HepG2 (cell line): ENCODE results near the gene POC1A. TPM values are rescaled to one million over a fixed set of nuclear protein-coding genes. Genes with fewer than 3 reads are reported as not detected.

Experiments used
- ATAC-seq: fragments of 200-7000 bp; cut with Tn5 transposase; 3 replicates; pipeline ENCODE4 v1.9.1; 2020; ENCODE audit warnings: mild to moderate bottlenecking, moderate library complexity
- BruUV-seq: library from RNA; stranded (reverse); fragments of 400-500 nt; replicated peaks from 2 replicates; lab custom pipeline; 2021; lab: Mats Ljungman, UMichigan
- CTCF ChIA-PET: fragments of 300-600 bp; formaldehyde crosslinking; extraction: SDS; loops from one replicate; lab custom pipeline; 2021; ENCODE audit warnings: low total read pairs, inconsistent platforms, low intra/inter-chr PET ratio; lab: Yijun Ruan, JAX
- POLR2A ChIA-PET: fragments of 350-600 bp; sonication (Branson Sonifier 250); formaldehyde crosslinking; loops from one replicate; lab custom pipeline; 2020; ENCODE audit warnings: antibody characterized with exemption, inconsistent platforms; lab: Yijun Ruan, JAX
- DNase-seq: peaks from one replicate; pipeline ENCODE4 v3.0.0-alpha.2; 2015; ENCODE audit warnings: low spot score
- FAIRE-seq: peaks from 3 replicates; lab custom pipeline; 2011; peaks lifted over from hg19 to GRCh38; lab: Jason Lieb, UNC
- H2AFZ ChIP-seq: one replicate; pipeline ENCODE4 v1.6.1; 2011; ENCODE audit warnings: low read length, inconsistent platforms
- H3K27ac ChIP-seq: fragments of 300-600 bp; 3 replicates; pipeline ENCODE4 v1.8.0; 2011; ENCODE audit warnings: mixed run types, mild to moderate bottlenecking, mixed read lengths, low read length, inconsistent platforms; ENCODE audit not compliant: insufficient read depth; ENCODE audit errors: extremely low read length
- H3K27me3 ChIP-seq, 2 experiments: fragments of 200-600 bp in 1 of 2; 2 replicates in 1 of 2; 3 replicates in 1 of 2; pipeline versions ENCODE4 v1.6.0 to v1.8.0; 2011; ENCODE audit warnings: low read length in 2 of 2, mild to moderate bottlenecking in 2 of 2, moderate library complexity in 2 of 2, inconsistent platforms in 1 of 2; ENCODE audit not compliant: insufficient read depth in 2 of 2, control insufficient read depth in 1 of 2
- H3K36me3 ChIP-seq, 2 experiments: fragments of 200-600 bp in 1 of 2; replicated peaks in 1 of 2; 2 replicates in 1 of 2; 3 replicates in 1 of 2; pipeline versions ENCODE4 v1.5.1 to v1.8.0; 2011; ENCODE audit warnings: low read length in 2 of 2, inconsistent platforms in 1 of 2; ENCODE audit not compliant: insufficient read depth in 2 of 2, control insufficient read depth in 1 of 2
- H3K4me1 ChIP-seq: 2 replicates; pipeline ENCODE4 v1.5.1; 2012; ENCODE audit warnings: low read length, inconsistent platforms; ENCODE audit not compliant: insufficient read depth
- H3K4me2 ChIP-seq: 2 replicates; pipeline ENCODE4 v1.6.0; 2011; ENCODE audit warnings: low read depth, low read length, inconsistent platforms
- H3K4me3 ChIP-seq, 3 experiments: fragments of 200-600 bp in 1 of 3; sonication (generic), shearing (Covaris generic) in 1 of 3; replicated peaks in 1 of 3; 2 replicates each; pipeline ENCODE4 v1.5.1; 2011 to 2016; ENCODE audit warnings: low read length in 3 of 3, inconsistent platforms in 2 of 3, low read depth in 2 of 3, mild to moderate bottlenecking in 2 of 3, control low read depth in 1 of 3, mixed read lengths in 1 of 3; ENCODE audit not compliant: insufficient read depth in 1 of 3
- H3K79me2 ChIP-seq: one replicate; pipeline ENCODE4 v1.6.1; 2011; ENCODE audit warnings: low read length, inconsistent platforms; ENCODE audit not compliant: insufficient read depth
- H3K9ac ChIP-seq: 2 replicates; pipeline ENCODE4 v1.6.0; 2011; ENCODE audit warnings: mild to moderate bottlenecking, low read depth, low read length, inconsistent platforms; ENCODE audit not compliant: insufficient read depth
- H3K9me3 ChIP-seq: 2 replicates; pipeline ENCODE4 v1.5.1; 2012; ENCODE audit warnings: mild to moderate bottlenecking, low read length
- H4K20me1 ChIP-seq: 2 replicates; pipeline ENCODE4 v1.6.0; 2011; ENCODE audit warnings: inconsistent platforms, mild to moderate bottlenecking, low read length, moderate library complexity; ENCODE audit not compliant: insufficient read depth
- HNF4G ChIP-seq, 2 experiments: sonication (generic) in 1 of 2; formaldehyde crosslinking in 1 of 2; IDR thresholded peaks; 2 replicates each; pipeline versions ENCODE4 v1.4.0 to v1.6.1; 2011 to 2020; ENCODE audit warnings: borderline replicate concordance in 2 of 2, low read depth in 2 of 2, mild to moderate bottlenecking in 2 of 2, low read length in 1 of 2, missing genetic modification reagents in 1 of 2, moderate library complexity in 1 of 2
- HOXA3 ChIP-seq: sonication (generic); formaldehyde crosslinking; IDR thresholded peaks from 2 replicates; pipeline ENCODE4 v1.5.0; 2020; ENCODE audit warnings: missing genetic modification reagents
- KAT2B ChIP-seq: fragments of 150-350 bp; IDR thresholded peaks from 2 replicates; pipeline ENCODE4 v1.6.1; 2014; ENCODE audit warnings: low read depth, low read length, borderline replicate concordance
- MLLT10 ChIP-seq: sonication (generic); formaldehyde crosslinking; IDR thresholded peaks from 2 replicates; pipeline ENCODE4 v1.4.0; 2020; ENCODE audit warnings: missing genetic modification reagents
- RFX1 ChIP-seq: fragments of 450-650 bp; IDR thresholded peaks from 2 replicates; pipeline ENCODE4 v1.6.1; 2017
- SOX5 ChIP-seq: IDR thresholded peaks from 2 replicates; pipeline ENCODE4 v1.6.1; 2016; ENCODE audit warnings: borderline replicate concordance
- STAG1 ChIP-seq: sonication (generic); formaldehyde crosslinking; IDR thresholded peaks from 2 replicates; pipeline ENCODE4 v1.4.0; 2020; ENCODE audit warnings: missing genetic modification reagents
- ZNF282 ChIP-seq: fragments of 450-650 bp; IDR thresholded peaks from 2 replicates; pipeline ENCODE4 v1.6.1; 2018; ENCODE audit not compliant: partially characterized antibody
- ZNF878 ChIP-seq: sonication (generic); formaldehyde crosslinking; IDR thresholded peaks from 2 replicates; pipeline ENCODE4 v1.8.1; 2023; ENCODE audit warnings: mild to moderate bottlenecking, missing genetic modification reagents, moderate library complexity
- ZNF879 ChIP-seq: sonication (generic); formaldehyde crosslinking; IDR thresholded peaks from 2 replicates; pipeline ENCODE4 v1.8.1; 2023; ENCODE audit warnings: missing genetic modification reagents
- WGBS: methylation state at CpG from one replicate; pipeline ENCODE4 v1.1.6; 2017; ENCODE audit warnings: low lambda C conversion rate; 5-methylcytosine and 5-hydroxymethylcytosine counted together
- in situ Hi-C: cut with HindIII; loops from 2 replicates; pipeline ENCODE4 v1.10.0; 2017; ENCODE audit warnings: low pct_unique_long_range_greater_than_20kb; ENCODE audit not compliant: extremely low pct_ligation_motif_present
- intact Hi-C: fragments of 100-400 bp; cut with micrococcal nuclease; formaldehyde crosslinking; loops from one replicate; pipeline ENCODE4 v1.10.0; 2022; ENCODE audit not compliant: unreplicated experiment
- polyA plus RNA-seq, 8 experiments: library from polyadenylated mRNA; depleted of rRNA in 3 of 8; stranded (reverse) in 7 of 8; unstranded in 1 of 8; fragments of >200 nt; fragmentation: Illumina TruSeq in 4 of 8; extraction: Trizol in 4 of 8; gene quantifications; 2 replicates each; pipeline versions ENCODE4 v1.2.1 to v1.2.3, GENCODE V29; 2011 to 2016; ENCODE audit warnings: low read depth in 4 of 8, missing spikeins in 1 of 8, mixed read lengths in 1 of 8; ENCODE audit not compliant: insufficient read depth in 1 of 8
- total RNA-seq, 5 experiments: library from RNA; depleted of rRNA; stranded (reverse); fragments of >200 nt; fragmentation: Illumina TruSeq; extraction: Trizol; gene quantifications; 2 replicates each; pipeline ENCODE4 v1.2.3, GENCODE V29; 2016; ENCODE audit warnings: low read depth in 1 of 5
- TF ChIP-seq, protein P1 (sequence below): sonication (generic); formaldehyde crosslinking; IDR thresholded peaks from 2 replicates; pipeline ENCODE4 v1.4.0; 2020; ENCODE audit warnings: mild to moderate bottlenecking, missing genetic modification reagents
- TF ChIP-seq, protein P2 (sequence below): sonication (generic); formaldehyde crosslinking; IDR thresholded peaks from 2 replicates; pipeline ENCODE4 v1.4.0; 2020; ENCODE audit warnings: missing genetic modification reagents, borderline replicate concordance
- TF ChIP-seq, protein P3 (sequence below): sonication (generic); formaldehyde crosslinking; IDR thresholded peaks from 2 replicates; pipeline ENCODE4 v1.8.1; 2022; ENCODE audit warnings: low read depth, mild to moderate bottlenecking, missing genetic modification reagents

The POC1A gene
- total and polyA plus RNA-seq, 2 of the 13 experiments (the other 11 are each of a cell fraction or from before 2014, with no cell fraction given), result 14.6 to 20.0 TPM

DNA sequence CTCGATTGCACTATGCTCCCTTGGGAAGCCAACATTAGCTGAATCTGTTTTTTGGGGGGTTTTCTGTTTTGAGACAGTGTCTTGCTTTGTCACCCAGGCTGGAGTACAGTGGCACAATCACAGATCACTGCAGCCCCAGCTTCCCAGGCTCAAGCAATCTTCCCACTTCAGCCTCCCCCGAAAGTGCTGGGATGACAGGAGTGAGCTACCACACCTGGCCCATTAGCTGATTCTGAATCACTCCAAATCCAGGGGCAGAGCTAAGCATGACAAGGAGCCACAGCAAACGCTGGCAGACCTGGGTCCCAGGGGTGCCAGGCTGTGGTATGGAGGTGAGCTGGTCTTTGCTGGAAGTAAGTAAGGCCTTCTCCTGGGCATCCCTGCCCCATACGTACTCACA, 18.9 kb downstream of the POC1A start:
- Histone ChIP-seq H4K20me1 (no peaks in the 10 kb centered on the region), H3K4me2 (no peak overlapping the region), H3K9ac (no peak overlapping the region), H3K4me3 (no peak overlapping the region), H3K36me3 (peaks cover 16 to 30% of the 10 kb centered on the region in 2 experiments; a peak in 4 of 5 replicates), H3K4me1 (no peaks in the 10 kb centered on the region), H3K9me3 (no peaks in the 10 kb centered on the region), H3K27ac (no peak overlapping the region), H3K27me3 (no peaks in the 10 kb centered on the region; a peak in 1 of 5 replicates), H2AFZ (no peak overlapping the region), H3K79me2 (no peaks in the 10 kb centered on the region)
- ChIA-PET CTCF (no interaction called here), POLR2A (no interaction called here)
- no peak for FAIRE-seq
- intact Hi-C loops, result no loop called here
- TF ChIP-seq SOX5, result no peak
- TF ChIP-seq MLLT10 (CRISPR knock-in tag), result no peak
- TF ChIP-seq, protein P1, sequence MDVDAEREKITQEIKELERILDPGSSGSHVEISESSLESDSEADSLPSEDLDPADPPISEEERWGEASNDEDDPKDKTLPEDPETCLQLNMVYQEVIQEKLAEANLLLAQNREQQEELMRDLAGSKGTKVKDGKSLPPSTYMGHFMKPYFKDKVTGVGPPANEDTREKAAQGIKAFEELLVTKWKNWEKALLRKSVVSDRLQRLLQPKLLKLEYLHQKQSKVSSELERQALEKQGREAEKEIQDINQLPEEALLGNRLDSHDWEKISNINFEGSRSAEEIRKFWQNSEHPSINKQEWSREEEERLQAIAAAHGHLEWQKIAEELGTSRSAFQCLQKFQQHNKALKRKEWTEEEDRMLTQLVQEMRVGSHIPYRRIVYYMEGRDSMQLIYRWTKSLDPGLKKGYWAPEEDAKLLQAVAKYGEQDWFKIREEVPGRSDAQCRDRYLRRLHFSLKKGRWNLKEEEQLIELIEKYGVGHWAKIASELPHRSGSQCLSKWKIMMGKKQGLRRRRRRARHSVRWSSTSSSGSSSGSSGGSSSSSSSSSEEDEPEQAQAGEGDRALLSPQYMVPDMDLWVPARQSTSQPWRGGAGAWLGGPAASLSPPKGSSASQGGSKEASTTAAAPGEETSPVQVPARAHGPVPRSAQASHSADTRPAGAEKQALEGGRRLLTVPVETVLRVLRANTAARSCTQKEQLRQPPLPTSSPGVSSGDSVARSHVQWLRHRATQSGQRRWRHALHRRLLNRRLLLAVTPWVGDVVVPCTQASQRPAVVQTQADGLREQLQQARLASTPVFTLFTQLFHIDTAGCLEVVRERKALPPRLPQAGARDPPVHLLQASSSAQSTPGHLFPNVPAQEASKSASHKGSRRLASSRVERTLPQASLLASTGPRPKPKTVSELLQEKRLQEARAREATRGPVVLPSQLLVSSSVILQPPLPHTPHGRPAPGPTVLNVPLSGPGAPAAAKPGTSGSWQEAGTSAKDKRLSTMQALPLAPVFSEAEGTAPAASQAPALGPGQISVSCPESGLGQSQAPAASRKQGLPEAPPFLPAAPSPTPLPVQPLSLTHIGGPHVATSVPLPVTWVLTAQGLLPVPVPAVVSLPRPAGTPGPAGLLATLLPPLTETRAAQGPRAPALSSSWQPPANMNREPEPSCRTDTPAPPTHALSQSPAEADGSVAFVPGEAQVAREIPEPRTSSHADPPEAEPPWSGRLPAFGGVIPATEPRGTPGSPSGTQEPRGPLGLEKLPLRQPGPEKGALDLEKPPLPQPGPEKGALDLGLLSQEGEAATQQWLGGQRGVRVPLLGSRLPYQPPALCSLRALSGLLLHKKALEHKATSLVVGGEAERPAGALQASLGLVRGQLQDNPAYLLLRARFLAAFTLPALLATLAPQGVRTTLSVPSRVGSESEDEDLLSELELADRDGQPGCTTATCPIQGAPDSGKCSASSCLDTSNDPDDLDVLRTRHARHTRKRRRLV, result no peak
- TF ChIP-seq, protein P2, sequence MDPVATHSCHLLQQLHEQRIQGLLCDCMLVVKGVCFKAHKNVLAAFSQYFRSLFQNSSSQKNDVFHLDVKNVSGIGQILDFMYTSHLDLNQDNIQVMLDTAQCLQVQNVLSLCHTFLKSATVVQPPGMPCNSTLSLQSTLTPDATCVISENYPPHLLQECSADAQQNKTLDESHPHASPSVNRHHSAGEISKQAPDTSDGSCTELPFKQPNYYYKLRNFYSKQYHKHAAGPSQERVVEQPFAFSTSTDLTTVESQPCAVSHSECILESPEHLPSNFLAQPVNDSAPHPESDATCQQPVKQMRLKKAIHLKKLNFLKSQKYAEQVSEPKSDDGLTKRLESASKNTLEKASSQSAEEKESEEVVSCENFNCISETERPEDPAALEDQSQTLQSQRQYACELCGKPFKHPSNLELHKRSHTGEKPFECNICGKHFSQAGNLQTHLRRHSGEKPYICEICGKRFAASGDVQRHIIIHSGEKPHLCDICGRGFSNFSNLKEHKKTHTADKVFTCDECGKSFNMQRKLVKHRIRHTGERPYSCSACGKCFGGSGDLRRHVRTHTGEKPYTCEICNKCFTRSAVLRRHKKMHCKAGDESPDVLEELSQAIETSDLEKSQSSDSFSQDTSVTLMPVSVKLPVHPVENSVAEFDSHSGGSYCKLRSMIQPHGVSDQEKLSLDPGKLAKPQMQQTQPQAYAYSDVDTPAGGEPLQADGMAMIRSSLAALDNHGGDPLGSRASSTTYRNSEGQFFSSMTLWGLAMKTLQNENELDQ (CRISPR knock-in tag), result no peak
- TF ChIP-seq STAG1 (CRISPR knock-in tag), result no peak
- TF ChIP-seq HOXA3 (CRISPR knock-in tag), result no peak
- no peak for TF ChIP-seq ZNF878 (CRISPR knock-in tag)
- TF ChIP-seq RFX1, result no peak
- no peak for TF ChIP-seq ZNF879 (CRISPR knock-in tag)
- no peak for TF ChIP-seq HNF4G (IDR thresholded peaks at IDR 0.05; ENCODE audit: borderline replicate concordance, low read depth, low read length)
- TF ChIP-seq HNF4G (CRISPR knock-in tag; IDR thresholded peaks at IDR 0.05; ENCODE audit: borderline replicate concordance, low read depth), result no peak
- TF ChIP-seq, protein P3, sequence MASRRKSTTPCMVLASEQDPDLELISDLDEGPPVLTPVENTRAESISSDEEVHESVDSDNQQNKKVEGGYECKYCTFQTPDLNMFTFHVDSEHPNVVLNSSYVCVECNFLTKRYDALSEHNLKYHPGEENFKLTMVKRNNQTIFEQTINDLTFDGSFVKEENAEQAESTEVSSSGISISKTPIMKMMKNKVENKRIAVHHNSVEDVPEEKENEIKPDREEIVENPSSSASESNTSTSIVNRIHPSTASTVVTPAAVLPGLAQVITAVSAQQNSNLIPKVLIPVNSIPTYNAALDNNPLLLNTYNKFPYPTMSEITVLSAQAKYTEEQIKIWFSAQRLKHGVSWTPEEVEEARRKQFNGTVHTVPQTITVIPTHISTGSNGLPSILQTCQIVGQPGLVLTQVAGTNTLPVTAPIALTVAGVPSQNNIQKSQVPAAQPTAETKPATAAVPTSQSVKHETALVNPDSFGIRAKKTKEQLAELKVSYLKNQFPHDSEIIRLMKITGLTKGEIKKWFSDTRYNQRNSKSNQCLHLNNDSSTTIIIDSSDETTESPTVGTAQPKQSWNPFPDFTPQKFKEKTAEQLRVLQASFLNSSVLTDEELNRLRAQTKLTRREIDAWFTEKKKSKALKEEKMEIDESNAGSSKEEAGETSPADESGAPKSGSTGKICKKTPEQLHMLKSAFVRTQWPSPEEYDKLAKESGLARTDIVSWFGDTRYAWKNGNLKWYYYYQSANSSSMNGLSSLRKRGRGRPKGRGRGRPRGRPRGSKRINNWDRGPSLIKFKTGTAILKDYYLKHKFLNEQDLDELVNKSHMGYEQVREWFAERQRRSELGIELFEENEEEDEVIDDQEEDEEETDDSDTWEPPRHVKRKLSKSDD (CRISPR knock-in tag), result no peak
- TF ChIP-seq ZNF282, result no peak
- TF ChIP-seq KAT2B, result no peak
- in situ Hi-C loops, result loop anchor here (5.0 kb wide), 1 partner anchor 78 kb away; the partner anchor contains the start of gene DUSP7
- WGBS, result 88% methylated on average over 1 of the region's 4 CpGs
- no peak for ATAC-seq
- no TSS peak for BruUV-seq
- DNase-seq, result no peak
